Muscle layer of colon (tissue), 2 donors: ENCODE measurements around the gene CADPS2.

ENCODE experiments used
- H3K27ac ChIP-seq: one replicate; pipeline ENCODE4 v1.7.0; 2013; ENCODE audit warnings: low read depth, mild to moderate bottlenecking, low read length, moderate library complexity
- H3K27me3 ChIP-seq, 2 donors: one replicate each; pipeline ENCODE4 v1.7.0; 2013; ENCODE audit warnings: low read length in 2 of 2, mild to moderate bottlenecking in 2 of 2; ENCODE audit not compliant: insufficient read depth in 2 of 2, control insufficient read depth in 1 of 2
- H3K36me3 ChIP-seq: one replicate; pipeline ENCODE4 v1.7.0; 2013; ENCODE audit warnings: mild to moderate bottlenecking, low read length; ENCODE audit not compliant: insufficient read depth
- H3K4me1 ChIP-seq: one replicate; pipeline ENCODE4 v1.7.0; 2013; ENCODE audit warnings: mild to moderate bottlenecking, low read length; ENCODE audit not compliant: insufficient read depth
- H3K4me3 ChIP-seq, 2 donors: one replicate each; pipeline ENCODE4 v1.7.0; 2013; ENCODE audit warnings: low read length in 2 of 2, low read depth in 1 of 2, mild to moderate bottlenecking in 1 of 2, moderate library complexity in 1 of 2
- H3K9ac ChIP-seq: one replicate; pipeline ENCODE4 v1.7.0; 2013; ENCODE audit warnings: low read length
- H3K9me3 ChIP-seq: one replicate; pipeline ENCODE4 v1.7.0; 2013; ENCODE audit warnings: mild to moderate bottlenecking, low read length
- donor health status: abdominal sarcoma.
- donor health status: Adenocarcinoma of cecum.

Gene CADPS2

DNA sequence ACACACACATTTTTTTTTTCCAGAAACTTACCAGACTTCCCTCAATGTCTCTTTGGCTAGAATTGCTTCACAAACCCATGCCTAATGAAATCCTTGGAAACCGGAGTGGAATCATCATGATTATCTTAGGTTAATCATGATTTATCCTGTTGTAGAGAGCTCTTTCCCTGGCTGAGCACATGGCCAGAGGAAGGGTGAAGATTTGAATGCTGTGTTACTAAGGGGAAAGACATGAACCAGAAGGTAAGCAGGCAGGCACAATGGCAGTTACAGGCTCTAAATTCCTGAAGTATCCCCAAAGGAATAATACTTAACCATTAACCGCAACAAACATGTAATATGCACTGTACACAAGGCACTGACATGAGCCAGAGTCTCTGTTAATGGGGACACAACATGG, 179.4 kb downstream of the CADPS2 start:
- H3K27me3 ChIP-seq, result no peaks in the 10 kb centered on the region
- H3K4me1 ChIP-seq, result no peaks in the 10 kb centered on the region
- no peaks in the 10 kb centered on the region for H3K9me3 ChIP-seq
- no peak overlapping the region for H3K9ac ChIP-seq
- no peaks in the 10 kb centered on the region for H3K36me3 ChIP-seq
- H3K4me3 ChIP-seq, result no peak overlapping the region
- no peak overlapping the region for H3K27ac ChIP-seq

DNA sequence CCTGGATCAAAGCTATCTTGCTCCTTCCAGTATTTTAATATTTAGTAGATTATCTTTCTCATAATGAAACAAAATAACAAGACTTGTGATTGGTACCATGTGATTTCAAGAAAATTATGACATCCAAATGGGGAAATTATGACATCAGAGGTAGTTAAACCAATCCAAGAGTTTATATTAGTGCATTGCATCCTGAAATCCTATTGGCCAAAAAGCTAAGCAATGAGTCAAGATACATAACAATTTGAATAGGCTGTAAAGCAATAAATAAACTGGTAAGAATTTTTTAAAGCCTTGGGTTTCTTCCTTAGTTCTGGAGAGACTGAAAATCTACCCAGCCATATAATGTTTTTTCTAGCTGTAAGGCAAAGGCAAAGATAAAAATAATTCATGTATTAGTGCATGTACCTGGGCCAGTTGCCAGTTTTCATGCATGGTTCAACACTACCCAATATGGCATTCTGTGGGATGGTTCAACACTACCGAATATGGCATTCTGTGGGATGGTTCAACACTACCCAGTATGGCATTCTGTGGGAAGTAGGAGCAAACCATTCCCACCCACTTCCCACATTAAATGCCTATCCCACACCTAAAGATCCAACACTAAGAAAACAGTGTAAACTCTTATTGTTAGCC, 183.3 kb downstream of the CADPS2 start, which contains the start of gene RNF148:
Gene RNF148 (minus strand): TSS at position 51 of the 639 bp plus-strand sequence. CDS start 172 bp downstream, outside the sequence.
- H3K27ac ChIP-seq, result no peak within 1 kb of the TSS
- H3K27me3 ChIP-seq, result no peaks in the 10 kb centered on the region
- no peak within 1 kb of the TSS for H3K4me3 ChIP-seq
- no peak within 1 kb of the TSS for H3K9ac ChIP-seq
- H3K4me1 ChIP-seq, result no peaks in the 10 kb centered on the region
- H3K36me3 ChIP-seq, result no peaks in the 10 kb centered on the region
- no peaks in the 10 kb centered on the region for H3K9me3 ChIP-seq

- Histone ChIP-seq H3K4me3 (no peak within 1 kb of the TSS), H3K36me3 (no peaks in the 10 kb centered on the region), H3K9ac (no peak within 1 kb of the TSS), H3K9me3 (no peaks in the 10 kb centered on the region), H3K27me3 (no peaks in the 10 kb centered on the region), H3K27ac (no peak within 1 kb of the TSS), H3K4me1 (no peaks in the 10 kb centered on the region)
These were observed 187.2 kb downstream of the CADPS2 start, which contains the start of gene RNF133 for GRCh38 chr7:122699017-122699416. RNF133 (minus strand) TSS chr7:122699117; CDS start chr7:122698918, 199 bp downstream.

GRCh38 chr7:122695816-122696215, 190.4 kb downstream of the CADPS2 start:
- no peak overlapping the region for H3K27ac ChIP-seq
- no peak overlapping the region for H3K9ac ChIP-seq
- no peaks in the 10 kb centered on the region for H3K4me1 ChIP-seq
- H3K36me3 ChIP-seq, result no peaks in the 10 kb centered on the region
- H3K9me3 ChIP-seq, result no peaks in the 10 kb centered on the region
- no peaks in the 10 kb centered on the region for H3K27me3 ChIP-seq
- H3K4me3 ChIP-seq, result no peak overlapping the region

DNA sequence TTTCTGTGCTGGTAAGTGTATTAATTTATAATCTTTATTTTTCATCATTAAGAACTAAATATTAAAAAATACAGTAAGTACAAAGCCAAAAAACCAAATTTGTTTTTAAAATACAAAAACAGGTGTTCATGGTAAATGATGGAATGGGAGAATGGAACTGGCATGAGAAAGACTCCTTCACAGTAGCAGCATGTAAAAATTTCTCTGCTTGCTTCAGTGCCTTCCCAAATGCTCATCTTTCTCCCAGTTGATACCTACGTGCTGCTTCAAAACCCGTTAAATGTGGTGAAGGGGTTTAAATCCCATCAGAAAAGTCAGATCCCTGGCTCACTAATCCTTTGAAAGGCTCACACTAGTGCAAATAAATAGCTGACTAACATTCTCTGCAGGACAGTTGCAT, 191.6 kb downstream of the CADPS2 start:
- no peak overlapping the region for H3K27ac ChIP-seq
- no peaks in the 10 kb centered on the region for H3K27me3 ChIP-seq
- H3K36me3 ChIP-seq, result no peaks in the 10 kb centered on the region

GRCh38 chr7:122692769-122693309, 193.4 kb downstream of the CADPS2 start:
- Histone ChIP-seq H3K4me3 (no peak overlapping the region), H3K9ac (no peak overlapping the region), H3K4me1 (no peaks in the 10 kb centered on the region), H3K9me3 (no peaks in the 10 kb centered on the region), H3K36me3 (no peaks in the 10 kb centered on the region), H3K27me3 (no peaks in the 10 kb centered on the region), H3K27ac (no peak overlapping the region)

More for the DNA sequence above, 191.6 kb downstream of the CADPS2 start:
- no peak overlapping the region for H3K4me3 ChIP-seq
- no peak overlapping the region for H3K9ac ChIP-seq
- H3K4me1 ChIP-seq, result no peaks in the 10 kb centered on the region
- H3K9me3 ChIP-seq, result no peaks in the 10 kb centered on the region

- H3K27ac ChIP-seq, result no peak overlapping the region
- H3K36me3 ChIP-seq, result no peaks in the 10 kb centered on the region
- no peak overlapping the region for H3K4me3 ChIP-seq
- H3K27me3 ChIP-seq, result no peaks in the 10 kb centered on the region
- no peak overlapping the region for H3K9ac ChIP-seq
- H3K4me1 ChIP-seq, result no peaks in the 10 kb centered on the region
- no peaks in the 10 kb centered on the region for H3K9me3 ChIP-seq
These were observed 194.6 kb downstream of the CADPS2 start for GRCh38 chr7:122691569-122692235.

- H3K27me3 ChIP-seq, result no peaks in the 10 kb centered on the region
- H3K36me3 ChIP-seq, result no peaks in the 10 kb centered on the region
- H3K9me3 ChIP-seq, result no peaks in the 10 kb centered on the region
- no peak overlapping the region for H3K4me3 ChIP-seq
- H3K9ac ChIP-seq, result no peak overlapping the region
- H3K4me1 ChIP-seq, result no peaks in the 10 kb centered on the region
- no peak overlapping the region for H3K27ac ChIP-seq
These were observed 196.7 kb downstream of the CADPS2 start for GRCh38 chr7:122689346-122690109.

DNA sequence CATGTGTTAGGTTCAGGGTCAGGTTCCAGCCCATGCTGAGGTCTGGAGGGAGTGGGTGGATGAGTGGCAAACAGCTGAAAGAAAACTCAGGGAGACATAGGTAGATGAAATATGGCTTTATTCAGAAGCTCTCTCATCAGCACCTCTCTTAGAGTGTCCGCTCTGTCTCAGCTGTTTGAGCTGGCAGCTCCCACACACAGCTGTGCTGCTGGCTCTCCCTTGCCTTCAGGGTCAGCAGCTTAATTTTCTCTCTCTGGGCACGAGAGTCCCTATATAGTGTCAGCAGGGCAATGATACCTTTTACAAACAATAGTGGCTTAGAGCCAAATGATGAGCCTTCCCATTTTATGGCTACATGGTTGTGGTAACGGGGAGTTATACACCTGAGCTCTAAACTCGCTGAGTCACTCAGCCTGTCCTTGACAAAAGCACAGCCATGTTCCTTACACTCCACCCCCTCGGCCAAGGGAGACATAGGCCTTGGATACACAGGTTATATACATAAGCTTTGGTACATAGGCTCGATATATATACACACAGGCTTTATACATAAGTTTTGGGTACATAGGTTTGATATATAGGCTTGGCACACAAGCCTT, 197.8 kb downstream of the CADPS2 start:
- Histone ChIP-seq H3K4me3 (no peak overlapping the region), H3K27ac (no peak overlapping the region), H3K36me3 (no peaks in the 10 kb centered on the region), H3K27me3 (no peaks in the 10 kb centered on the region), H3K9me3 (no peaks in the 10 kb centered on the region), H3K9ac (no peak overlapping the region), H3K4me1 (no peaks in the 10 kb centered on the region)

GRCh38 chr7:122686360-122686878, 199.8 kb downstream of the CADPS2 start:
- Histone ChIP-seq H3K27me3 (no peaks in the 10 kb centered on the region), H3K9ac (no peak overlapping the region), H3K9me3 (no peaks in the 10 kb centered on the region), H3K36me3 (no peaks in the 10 kb centered on the region), H3K4me3 (no peak overlapping the region), H3K27ac (no peak overlapping the region), H3K4me1 (no peaks in the 10 kb centered on the region)

- Histone ChIP-seq H3K9ac (no peak overlapping the region), H3K36me3 (no peaks in the 10 kb centered on the region), H3K4me3 (no peak overlapping the region), H3K4me1 (no peaks in the 10 kb centered on the region), H3K9me3 (no peaks in the 10 kb centered on the region), H3K27me3 (no peaks in the 10 kb centered on the region), H3K27ac (no peak overlapping the region)
These were observed 201.8 kb downstream of the CADPS2 start for GRCh38 chr7:122684504-122684903.
